HepG2 (cell line): ENCODE results near the gene CUL5.

Experiments
- EEA1 ChIP-seq: sonication (generic); formaldehyde crosslinking; IDR thresholded peaks from 2 replicates; pipeline ENCODE4 v1.5.1; 2020; ENCODE audit warnings: mild to moderate bottlenecking, missing genetic modification reagents, borderline replicate concordance
- HMG20B ChIP-seq: conservative IDR thresholded peaks from 2 replicates; pipeline ENCODE4 v1.6.1; 2016; ENCODE audit warnings: missing genetic modification reagents, missing compliant biosample characterization
- KMT2A ChIP-seq: sonication (generic); formaldehyde crosslinking; IDR thresholded peaks from 2 replicates; pipeline ENCODE4 v1.4.0; 2020; ENCODE audit warnings: missing genetic modification reagents
- MAFG ChIP-seq: sonication (generic); formaldehyde crosslinking; IDR thresholded peaks from 2 replicates; pipeline ENCODE4 v1.5.1; 2020; ENCODE audit warnings: mild to moderate bottlenecking, missing genetic modification reagents
- PRDM10 ChIP-seq: sonication (generic); formaldehyde crosslinking; IDR thresholded peaks from 2 replicates; pipeline ENCODE4 v1.4.0; 2020; ENCODE audit warnings: low read depth, missing genetic modification reagents
- RELA ChIP-seq: sonication (generic); formaldehyde crosslinking; IDR thresholded peaks from 2 replicates; pipeline ENCODE4 v1.4.0; 2020; ENCODE audit warnings: missing genetic modification reagents
- ZNF10 ChIP-seq: sonication (generic); formaldehyde crosslinking; IDR thresholded peaks from 2 replicates; pipeline ENCODE4 v1.4.0; 2020; ENCODE audit warnings: mild to moderate bottlenecking, low read depth, missing genetic modification reagents, borderline replicate concordance

- TF ChIP-seq PRDM10 (CRISPR knock-in tag) (no peak), EEA1 (CRISPR knock-in tag) (no peak), HMG20B (CRISPR knock-in tag) (no peak), RELA (no peak), ZNF10 (CRISPR knock-in tag) (no peak), KMT2A (CRISPR knock-in tag) (no peak), MAFG (CRISPR knock-in tag) (no peak)
Observed at GRCh38 chr11:108002476-108002875, 6.2 kb upstream of the CUL5 start.
